NCI-H2227 (cell line): ENCODE data around the gene ABCA1.

Experiments
- DNase-seq: peaks from one replicate; lab custom pipeline; 2025; ENCODE audit not compliant: unreplicated experiment; lab: John Stamatoyannopoulos, UW

Gene ABCA1

DNA sequence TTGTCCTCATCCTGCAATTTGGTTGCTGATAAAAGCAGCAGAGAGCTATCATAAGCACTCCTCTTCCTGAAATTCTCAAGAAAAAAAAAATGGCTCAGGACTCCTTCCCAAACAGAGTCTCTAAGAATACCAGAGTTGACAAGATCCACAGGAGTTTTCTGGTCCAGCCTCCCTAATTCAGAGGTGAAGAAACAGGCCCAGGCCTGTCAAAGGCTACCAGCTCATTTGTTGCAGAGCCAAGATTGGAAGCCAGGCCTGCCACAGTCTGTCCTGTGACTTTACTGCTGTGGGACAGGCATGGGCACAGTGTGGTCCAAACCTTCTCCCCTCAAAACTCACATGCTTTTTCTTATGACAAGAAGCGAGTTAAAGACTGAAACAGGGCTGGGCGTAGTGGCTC is 122.5 kb downstream of the ABCA1 start:
- no peak for DNase-seq

DNA sequence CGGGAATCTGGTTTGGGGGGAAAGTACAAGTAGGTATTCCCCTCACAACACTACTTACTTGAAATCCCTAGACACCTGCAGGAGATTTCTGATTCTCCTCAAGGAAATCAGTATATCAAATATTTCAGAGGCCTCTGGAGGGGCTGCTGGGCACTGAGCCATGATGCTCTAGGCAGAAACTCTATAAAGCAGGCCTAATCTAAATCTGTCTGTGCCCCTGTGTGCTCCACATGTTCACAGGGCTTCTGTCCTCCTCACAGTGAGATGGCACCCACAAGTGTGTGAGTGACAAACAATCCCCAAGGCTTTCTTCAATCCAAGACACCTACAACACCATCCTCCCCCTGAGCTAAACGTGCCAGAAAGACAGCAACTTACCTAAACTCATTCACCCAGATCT is 125.0 kb downstream of the ABCA1 start:
- no peak for DNase-seq

DNA sequence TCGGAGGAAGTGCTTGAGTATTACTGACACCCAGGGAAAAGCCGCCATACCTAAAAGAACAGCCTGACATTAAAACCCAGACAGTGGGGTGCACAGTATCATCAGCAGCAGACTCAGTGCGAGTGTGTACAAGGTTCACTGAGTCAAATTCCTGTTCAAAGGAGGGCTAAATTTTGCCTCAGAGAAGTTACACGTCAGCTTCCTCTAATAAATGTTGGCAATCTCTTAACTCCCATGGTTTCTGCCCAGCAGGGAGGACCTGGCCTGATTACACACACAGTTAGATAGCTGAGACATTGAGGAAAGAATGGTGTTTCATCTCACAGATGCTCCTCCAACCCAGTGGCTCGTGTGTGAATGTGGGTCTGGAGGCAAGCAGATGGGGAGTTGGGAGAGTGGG is 125.8 kb downstream of the ABCA1 start:
- no peak for DNase-seq

- no peak for DNase-seq
Observed at GRCh38 chr9:104800068-104800785, 127.7 kb downstream of the ABCA1 start.

- DNase-seq, result no peak
Observed at GRCh38 chr9:104798209-104798995, 129.6 kb downstream of the ABCA1 start.

GRCh38 chr9:104795857-104796256 is 132.1 kb downstream of the ABCA1 start:
- DNase-seq, result peak; percentile 31

- DNase-seq, result no peak
Observed at GRCh38 chr9:104795082-104795481, 132.9 kb downstream of the ABCA1 start.

DNA sequence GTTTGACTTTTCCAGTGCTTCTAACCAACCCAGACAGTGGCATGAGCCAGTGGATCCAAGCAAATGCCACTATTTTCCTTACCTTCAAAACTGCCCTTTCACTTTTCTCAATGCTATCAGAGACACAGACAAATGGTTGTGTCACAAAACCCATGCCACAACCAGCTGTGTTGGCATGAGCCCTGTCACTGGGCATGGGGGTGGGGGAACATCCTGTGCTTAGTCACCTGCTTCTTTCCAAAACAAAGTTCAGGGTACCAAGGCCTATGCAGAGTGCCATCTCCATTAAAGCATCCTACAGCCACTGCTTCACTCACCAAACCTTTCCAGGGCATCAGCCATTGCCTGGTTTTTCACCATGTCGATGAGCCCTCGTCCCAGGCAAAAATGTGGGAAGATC is 133.9 kb downstream of the ABCA1 start:
- no peak for DNase-seq

- DNase-seq, result no peak
Observed at GRCh38 chr9:104788251-104788650, 139.7 kb downstream of the ABCA1 start.

DNA sequence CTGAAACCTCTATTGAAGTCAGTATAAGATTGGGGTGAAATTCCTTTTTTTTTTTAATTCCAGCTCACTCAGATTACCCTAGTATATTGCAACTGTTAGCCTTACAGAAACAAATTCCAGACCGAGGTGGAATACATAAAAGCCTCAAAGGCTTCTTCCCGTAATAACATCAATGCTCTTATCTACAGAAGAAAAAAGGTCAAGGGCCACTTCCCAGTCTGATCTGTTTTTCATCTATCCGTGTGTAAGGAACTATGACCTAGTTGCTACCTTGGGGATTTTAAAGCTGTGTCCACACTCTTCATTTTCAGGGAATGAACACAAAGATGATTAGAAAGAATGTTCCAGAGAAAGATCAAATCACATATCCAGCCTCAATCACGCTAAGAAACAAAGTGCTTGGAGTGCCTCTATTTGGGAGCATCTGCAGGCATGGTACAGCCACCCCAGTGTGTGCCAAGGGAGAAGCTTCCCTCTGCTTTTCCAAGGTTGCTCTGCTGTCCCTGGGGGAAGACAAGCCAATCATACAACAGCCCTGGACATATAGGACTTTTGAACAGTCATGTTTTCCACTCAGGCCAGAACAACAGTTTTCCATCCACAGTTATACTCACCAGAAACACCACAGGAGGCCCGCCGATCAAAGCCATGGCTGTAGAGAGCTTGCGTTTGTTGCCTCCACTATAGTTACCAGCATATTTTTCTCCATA is 140.5 kb downstream of the ABCA1 start:
- no peak for DNase-seq

DNA sequence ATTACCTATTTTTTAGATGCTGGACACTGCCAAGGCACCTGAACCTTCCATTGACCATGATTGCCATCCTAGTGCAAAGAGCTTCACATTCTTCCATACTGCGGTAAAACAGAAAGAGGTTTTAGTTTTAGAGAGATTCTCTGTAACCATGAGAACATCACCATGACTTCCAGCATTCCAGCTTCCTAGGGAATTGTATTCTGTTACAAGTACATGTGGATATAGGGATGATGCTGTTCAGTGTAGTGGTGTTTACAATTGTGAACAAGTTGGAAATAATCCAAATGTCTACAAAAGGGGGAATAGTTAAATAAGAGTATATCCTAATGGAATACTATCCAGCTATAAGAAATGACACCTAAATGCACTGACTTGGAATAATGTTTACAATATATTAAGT is 141.7 kb downstream of the ABCA1 start:
- no peak for DNase-seq

DNA sequence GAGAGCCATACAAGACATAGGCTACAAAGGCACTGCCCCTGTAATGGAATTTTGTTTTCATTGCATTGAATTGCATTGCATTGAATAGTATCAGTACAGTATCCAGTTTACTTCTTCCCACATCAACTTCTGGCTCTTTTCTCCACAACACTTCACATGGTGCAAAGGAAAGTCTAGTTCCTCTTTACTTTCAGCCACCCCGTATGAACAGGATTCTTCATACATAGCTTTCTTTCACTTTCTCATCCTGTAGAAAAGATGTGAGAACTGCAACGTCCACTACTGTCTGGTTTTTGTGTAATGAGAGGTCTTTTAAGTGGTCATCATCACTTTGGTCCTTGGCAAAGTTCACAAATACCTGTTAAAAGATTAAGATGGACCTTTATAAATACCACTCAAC is 143.9 kb downstream of the ABCA1 start:
- no peak for DNase-seq

- no peak for DNase-seq
Observed at GRCh38 chr9:104783588-104783987, 144.4 kb downstream of the ABCA1 start.

DNA sequence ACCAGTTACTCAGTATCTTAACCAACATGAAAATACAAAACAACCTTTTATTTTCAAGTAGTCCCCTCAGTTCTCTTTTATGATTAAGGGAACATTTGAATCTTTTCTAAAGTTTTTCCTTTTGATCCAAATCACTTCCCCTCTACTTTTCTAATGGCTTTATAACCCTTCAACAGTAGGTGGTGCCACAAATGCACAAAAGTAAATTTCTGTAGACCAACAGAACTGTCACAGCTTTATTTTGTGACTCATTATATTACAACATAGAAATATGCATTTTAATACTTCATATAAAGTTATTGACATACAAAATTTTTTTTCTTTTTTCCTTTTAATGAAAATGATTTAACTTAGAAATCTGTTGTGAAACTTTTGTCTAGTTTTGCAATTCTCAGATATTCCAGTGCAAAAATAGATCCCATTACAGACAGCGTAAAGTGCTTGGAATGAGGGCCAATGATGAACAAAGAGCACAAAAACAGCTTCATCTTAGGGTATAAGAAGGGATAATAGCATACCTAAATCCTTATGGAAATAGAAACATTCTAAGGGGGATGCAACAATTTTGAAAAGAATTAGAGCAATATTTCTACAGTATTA is 147.1 kb downstream of the ABCA1 start:
- peak; percentile 3 for DNase-seq

DNA sequence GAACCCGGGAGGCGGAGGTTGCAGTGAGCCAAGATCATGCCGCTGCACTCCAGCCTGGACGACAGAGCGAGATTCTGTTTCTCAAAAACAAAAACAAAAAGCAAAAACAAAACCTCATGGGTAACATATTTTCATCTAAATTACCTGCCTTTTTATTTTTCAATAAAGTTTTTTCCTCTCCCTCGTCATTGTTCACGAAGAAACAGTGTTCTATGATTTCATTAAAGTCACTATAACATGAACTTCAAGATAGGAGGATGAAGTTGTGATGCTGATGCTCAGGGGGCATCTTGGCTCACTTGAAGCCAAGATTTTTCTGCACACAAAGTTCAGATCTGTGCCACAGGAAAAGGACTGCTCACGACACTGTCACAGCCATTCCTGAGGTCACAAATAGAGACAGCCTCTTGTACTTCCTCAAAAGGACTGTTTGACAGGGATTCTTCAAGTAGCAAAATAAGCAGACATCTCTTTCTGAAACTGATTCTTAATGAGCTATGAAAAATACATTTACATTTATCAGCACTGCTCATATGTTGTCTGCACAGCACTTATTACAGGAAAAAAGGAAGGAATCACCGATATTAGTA is 147.9 kb downstream of the ABCA1 start:
- no peak for DNase-seq

GRCh38 chr9:104779334-104779733 is 148.6 kb downstream of the ABCA1 start:
- DNase-seq, result no peak

DNA sequence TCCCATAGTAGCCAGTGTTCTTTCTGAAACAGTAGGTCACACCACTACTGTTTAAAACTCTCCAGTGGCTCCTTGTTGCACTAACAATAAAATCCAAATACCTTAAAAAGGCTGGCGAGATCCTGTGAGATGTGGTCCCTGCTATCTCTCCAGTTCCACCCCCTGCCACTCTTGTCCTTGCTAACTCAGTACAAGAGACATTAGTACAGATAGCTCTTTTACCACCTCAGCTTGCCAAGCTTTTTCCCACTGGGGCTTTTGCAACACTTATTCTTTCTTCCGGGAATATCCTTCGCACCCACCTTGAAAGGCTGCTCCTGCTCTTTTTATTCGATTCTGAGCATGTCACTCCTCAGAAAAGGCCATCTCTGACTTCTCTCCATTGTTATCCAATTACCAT is 149.2 kb downstream of the ABCA1 start:
- DNase-seq, result no peak

GRCh38 chr9:104776797-104777196 is 151.2 kb downstream of the ABCA1 start:
- DNase-seq, result no peak

DNA sequence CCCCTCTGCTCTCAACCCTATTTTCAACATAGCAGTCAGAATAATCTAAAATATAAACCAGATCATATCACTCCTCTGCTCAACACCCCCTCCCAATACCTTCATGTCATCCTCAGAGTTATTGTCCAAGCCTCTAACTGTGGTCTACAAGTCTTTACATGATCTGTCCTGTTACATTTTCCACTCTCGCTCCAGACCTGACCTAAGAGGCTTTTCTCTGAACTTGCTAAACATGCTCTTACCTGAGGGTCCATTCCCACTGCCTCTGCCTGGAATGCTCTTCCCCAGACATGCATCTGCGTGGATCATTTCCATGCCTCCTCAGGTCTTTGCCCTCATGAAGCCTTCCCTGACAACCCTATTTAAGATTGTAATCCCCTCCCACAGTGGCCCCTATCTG is 152.0 kb downstream of the ABCA1 start:
- DNase-seq, result no peak

GRCh38 chr9:104775574-104775936 is 152.4 kb downstream of the ABCA1 start:
- no peak for DNase-seq

GRCh38 chr9:104774831-104775573 is 153.0 kb downstream of the ABCA1 start:
- DNase-seq, result no peak
